WERI-Rb-1 (cell line): ENCODE data around the gene AIFM3.

Source experiments
- DNase-seq: peaks from one replicate; pipeline ENCODE4 v3.0.0-alpha.2; 2020
- H3K27ac ChIP-seq: fragments of 250-450 bp; sonication (Bioruptor Pico); 2 replicates; pipeline ENCODE4 v1.5.1; 2020; ENCODE audit warnings: mild to moderate bottlenecking, moderate library complexity
- H3K27me3 ChIP-seq: fragments of 250-450 bp; sonication (Bioruptor Pico); 2 replicates; pipeline ENCODE4 v1.5.1; 2021; ENCODE audit warnings: mild to moderate bottlenecking, low read depth, moderate library complexity; ENCODE audit not compliant: insufficient read depth, severe bottlenecking
- H3K36me3 ChIP-seq: fragments of 250-450 bp; sonication (Bioruptor Pico); 2 replicates; pipeline ENCODE4 v1.5.1; 2020; ENCODE audit warnings: mild to moderate bottlenecking, moderate library complexity
- H3K4me3 ChIP-seq: 2 replicates; pipeline ENCODE4 v1.5.1; 2011; ENCODE audit warnings: low read depth, mild to moderate bottlenecking, control low read depth, low read length
- H3K9me3 ChIP-seq: fragments of 250-450 bp; sonication (Bioruptor Pico); 2 replicates; pipeline ENCODE4 v1.5.1; 2021; ENCODE audit warnings: mild to moderate bottlenecking, moderate library complexity; ENCODE audit not compliant: severe bottlenecking
- TF ChIP-seq, protein P1 (sequence below): IDR thresholded peaks from 2 replicates; pipeline ENCODE4 v1.5.1; 2011; ENCODE audit warnings: low read depth, mild to moderate bottlenecking, control low read depth, inconsistent platforms, low read length

Gene AIFM3

DNA sequence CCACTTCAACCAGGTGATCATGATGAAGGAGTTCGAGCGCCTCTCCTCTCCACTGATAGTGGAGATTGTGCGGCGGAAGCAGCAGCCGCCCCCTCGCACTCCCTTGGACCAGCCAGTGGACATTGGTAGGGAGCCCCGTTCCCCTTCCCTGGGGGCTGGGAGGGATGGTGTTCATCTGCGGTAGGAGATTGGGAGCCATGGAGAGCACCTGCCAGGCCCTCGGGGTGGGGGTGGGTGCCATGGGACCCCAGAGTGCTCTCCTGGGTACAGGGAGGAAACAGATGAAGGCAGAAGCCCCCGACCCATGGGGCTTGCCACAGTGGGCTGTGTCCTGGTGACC is 27.8 kb downstream of the AIFM3 start:
- no peaks in the 10 kb centered on the region for H3K9me3 ChIP-seq
- DNase-seq: no peak
- TF ChIP-seq, protein P1, sequence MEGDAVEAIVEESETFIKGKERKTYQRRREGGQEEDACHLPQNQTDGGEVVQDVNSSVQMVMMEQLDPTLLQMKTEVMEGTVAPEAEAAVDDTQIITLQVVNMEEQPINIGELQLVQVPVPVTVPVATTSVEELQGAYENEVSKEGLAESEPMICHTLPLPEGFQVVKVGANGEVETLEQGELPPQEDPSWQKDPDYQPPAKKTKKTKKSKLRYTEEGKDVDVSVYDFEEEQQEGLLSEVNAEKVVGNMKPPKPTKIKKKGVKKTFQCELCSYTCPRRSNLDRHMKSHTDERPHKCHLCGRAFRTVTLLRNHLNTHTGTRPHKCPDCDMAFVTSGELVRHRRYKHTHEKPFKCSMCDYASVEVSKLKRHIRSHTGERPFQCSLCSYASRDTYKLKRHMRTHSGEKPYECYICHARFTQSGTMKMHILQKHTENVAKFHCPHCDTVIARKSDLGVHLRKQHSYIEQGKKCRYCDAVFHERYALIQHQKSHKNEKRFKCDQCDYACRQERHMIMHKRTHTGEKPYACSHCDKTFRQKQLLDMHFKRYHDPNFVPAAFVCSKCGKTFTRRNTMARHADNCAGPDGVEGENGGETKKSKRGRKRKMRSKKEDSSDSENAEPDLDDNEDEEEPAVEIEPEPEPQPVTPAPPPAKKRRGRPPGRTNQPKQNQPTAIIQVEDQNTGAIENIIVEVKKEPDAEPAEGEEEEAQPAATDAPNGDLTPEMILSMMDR: no peak
- H3K4me3 ChIP-seq: no peak overlapping the region
- H3K27me3 ChIP-seq: no peaks in the 10 kb centered on the region
- peaks cover 58% of the 10 kb centered on the region for H3K36me3 ChIP-seq
- H3K27ac ChIP-seq: no peak overlapping the region

DNA sequence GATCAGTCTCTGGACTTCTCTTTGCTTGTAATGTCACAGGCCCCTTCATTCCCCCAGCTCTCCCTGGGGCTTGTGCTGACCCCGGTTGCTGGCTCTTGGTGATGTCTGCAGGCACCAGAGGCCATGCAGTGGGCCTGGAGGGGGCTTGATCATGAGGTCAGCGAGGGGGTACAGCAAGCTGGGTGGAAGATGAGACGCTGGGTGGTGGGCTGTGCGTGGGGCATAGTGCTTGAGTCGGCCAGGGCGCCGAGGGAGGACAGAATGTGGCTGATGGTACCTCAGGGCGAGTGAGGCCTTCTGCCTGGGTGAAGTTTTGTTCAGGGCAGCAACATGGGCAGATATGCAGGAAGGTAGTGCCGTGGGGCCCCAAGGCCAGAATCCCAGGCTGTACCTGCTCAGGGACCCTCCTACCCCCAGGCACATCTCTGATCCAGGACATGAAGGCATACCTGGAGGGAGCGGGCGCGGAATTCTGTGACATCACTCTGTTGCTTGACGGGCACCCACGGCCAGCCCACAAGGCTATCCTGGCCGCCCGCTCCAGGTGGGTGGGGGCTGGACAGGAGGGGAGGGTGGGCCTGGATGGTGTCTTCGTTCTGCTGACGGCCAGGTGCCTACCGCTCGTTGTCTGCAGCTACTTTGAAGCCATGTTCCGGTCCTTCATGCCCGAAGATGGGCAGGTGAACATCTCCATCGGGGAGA is 28.4 kb downstream of the AIFM3 start:
- Histone ChIP-seq H3K9me3 (no peaks in the 10 kb centered on the region), H3K4me3 (no peak overlapping the region), H3K27me3 (no peaks in the 10 kb centered on the region), H3K36me3 (peaks cover 64% of the 10 kb centered on the region), H3K27ac (no peak overlapping the region)
- no peak for DNase-seq
- TF ChIP-seq, protein P1: no peak

DNA sequence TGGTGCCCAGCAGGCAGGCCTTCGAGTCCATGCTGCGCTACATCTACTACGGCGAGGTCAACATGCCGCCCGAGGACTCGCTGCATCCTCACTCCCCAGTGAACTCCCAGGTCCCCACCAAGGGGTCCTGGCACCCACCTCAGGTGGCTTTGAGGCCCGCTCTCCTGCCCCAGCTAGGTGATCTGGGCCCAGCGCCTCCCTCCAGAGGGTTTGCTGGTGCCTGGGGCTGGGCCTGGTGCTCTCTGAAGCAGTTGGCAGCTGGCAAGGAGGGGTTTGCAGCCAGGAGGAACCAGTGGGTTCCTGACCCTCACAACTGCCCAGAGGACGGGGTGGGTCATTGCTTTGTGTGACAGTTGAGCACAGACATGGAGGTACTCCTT is 29.0 kb downstream of the AIFM3 start:
- no peak for DNase-seq
- Histone ChIP-seq H3K27ac (no peak overlapping the region), H3K27me3 (no peaks in the 10 kb centered on the region), H3K9me3 (no peaks in the 10 kb centered on the region), H3K36me3 (peaks cover 67% of the 10 kb centered on the region), H3K4me3 (no peak overlapping the region)
- TF ChIP-seq, protein P1: no peak

DNA sequence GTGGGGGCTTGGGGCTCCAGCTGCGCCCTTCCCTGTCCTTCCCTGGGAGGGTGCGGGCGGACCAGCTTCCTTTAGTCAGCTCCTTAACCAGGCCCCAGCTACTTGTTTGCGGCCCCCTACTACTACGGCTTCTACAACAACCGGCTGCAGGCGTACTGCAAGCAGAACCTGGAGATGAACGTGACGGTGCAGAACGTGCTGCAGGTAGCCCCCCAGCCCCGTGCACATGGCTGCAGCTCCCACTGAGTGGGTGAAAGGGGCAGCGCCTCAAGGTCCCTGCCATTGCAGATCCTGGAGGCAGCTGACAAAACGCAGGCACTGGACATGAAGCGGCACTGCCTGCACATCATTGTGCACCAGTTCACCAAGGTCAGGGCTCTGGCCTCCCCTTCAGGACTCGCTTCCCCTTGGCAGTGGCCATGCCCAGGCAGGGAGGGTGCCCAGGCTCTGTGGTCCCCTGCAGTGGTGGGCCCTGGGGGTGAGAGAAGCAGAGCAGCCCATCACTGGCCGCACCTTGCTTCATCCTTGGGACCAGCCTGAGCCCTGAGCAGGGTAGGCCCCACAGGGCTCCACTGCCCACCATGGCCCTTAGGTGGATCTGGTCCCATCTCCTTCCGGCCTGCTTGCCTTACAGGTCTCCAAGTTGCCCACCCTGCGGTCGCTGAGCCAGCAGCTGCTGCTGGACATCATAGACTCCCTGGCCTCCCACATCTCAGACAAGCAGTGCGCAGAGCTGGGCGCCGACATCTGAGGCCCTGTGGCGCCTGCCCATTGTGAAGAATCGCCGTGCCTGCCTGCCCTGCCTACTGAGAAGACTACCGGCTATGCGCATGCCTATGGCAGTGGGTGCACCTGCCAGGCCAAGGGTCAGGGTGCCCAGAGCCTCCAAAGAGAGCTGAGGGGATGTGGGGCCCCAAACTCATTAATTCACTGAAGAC is 29.8 kb downstream of the AIFM3 start:
- no peaks in the 10 kb centered on the region for H3K27me3 ChIP-seq
- TF ChIP-seq, protein P1: no peak
- no peak overlapping the region for H3K4me3 ChIP-seq
- no peak for DNase-seq
- H3K36me3 ChIP-seq: peaks cover 63% of the 10 kb centered on the region
- H3K9me3 ChIP-seq: no peaks in the 10 kb centered on the region
- H3K27ac ChIP-seq: no peak overlapping the region

DNA sequence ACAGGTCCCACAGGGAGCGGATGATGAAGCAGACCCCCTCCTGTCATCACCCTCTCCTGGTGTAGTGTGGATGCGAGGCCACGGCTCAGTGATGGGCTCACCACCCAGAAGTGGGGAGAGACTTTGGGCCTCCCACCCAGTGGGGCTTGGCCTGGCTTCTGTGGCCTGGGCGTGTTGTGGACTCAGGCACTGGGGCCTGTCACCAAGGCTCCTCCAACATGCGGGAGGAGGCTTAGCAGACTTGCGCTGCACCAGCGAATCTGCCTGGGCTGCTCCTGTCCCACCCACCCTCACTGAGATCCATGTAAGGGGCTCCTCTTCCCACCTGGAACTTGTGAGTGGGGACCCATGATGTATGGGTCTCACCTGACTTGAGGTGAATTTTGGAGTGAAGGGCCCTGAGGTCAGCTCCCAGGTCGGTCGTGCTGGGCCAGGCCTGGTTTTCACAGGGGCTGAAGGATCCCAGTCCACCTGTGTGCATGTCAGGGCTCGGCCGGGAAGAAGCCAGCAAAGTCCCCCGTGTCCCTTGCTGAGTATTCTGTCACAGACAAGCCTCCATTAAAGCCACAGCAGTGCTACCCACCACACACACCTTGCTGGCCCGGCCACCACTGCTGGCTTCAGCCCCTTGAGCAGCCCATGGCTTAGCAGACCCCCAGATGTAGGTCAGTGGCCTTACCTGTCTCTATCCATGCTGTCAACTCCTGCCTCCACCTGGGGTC is 30.6 kb downstream of the AIFM3 start:
- Histone ChIP-seq H3K4me3 (no peak overlapping the region), H3K9me3 (no peaks in the 10 kb centered on the region), H3K27ac (no peak overlapping the region), H3K27me3 (no peaks in the 10 kb centered on the region), H3K36me3 (peaks cover 55% of the 10 kb centered on the region)
- TF ChIP-seq, protein P1: no peak
- no peak for DNase-seq
